Measurements from ENCODE around the gene USP5. TPM values are rescaled to one million over a fixed set of nuclear protein-coding genes. Genes with fewer than 3 reads are reported as not detected.
"Not testable (repeated sequence)": the region's sequence is repeated elsewhere in the genome, so short reads cannot be mapped to it uniquely, and the experiment has no call there.

USP5 gene
- total and polyA plus RNA-seq, 9 donors, result 13.9 to 84.3 (median 54.9) TPM

DNA sequence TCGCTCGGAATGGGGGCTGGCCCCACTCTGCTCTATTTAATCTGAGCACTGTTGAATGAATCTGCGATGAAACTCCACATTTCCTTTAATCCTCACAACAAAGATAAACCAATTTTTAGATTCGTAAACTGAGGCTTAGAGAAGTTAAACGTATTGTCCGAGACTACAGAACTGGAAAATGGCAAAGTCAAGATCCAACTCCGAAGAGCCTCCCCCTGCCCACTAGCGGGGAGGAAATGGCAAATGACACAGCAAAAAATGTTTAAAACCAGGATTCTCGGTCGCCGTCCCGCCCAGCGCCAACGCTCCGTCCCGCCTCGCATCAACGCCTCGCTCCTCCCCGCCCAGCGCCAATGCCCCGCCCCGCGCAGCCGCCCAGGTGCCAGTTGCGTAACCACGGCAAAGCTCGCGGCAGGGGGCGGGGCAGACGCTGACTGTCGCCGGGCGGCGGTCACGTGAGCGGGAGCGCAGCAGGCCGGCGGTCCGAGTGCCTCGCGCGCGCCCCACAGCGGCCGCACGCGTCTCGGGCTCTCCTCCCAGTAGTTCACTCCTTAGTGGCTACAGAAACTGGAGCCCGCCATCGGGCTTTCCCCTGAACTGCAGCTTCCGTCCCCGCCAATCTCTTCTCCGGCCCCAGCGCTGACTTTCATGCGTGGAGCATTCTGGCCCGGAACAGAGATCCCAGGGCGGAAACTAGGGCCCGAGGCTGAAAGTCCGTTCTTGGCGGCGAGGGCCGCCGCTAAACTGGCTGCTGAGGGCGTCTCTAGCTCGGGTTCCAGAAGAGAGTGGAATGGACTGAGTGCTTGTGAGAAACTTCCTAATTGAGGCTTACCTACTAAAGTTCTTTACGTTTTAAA, 39.1 kb downstream of the USP5 start:
- TF ChIP-seq, protein P1, sequence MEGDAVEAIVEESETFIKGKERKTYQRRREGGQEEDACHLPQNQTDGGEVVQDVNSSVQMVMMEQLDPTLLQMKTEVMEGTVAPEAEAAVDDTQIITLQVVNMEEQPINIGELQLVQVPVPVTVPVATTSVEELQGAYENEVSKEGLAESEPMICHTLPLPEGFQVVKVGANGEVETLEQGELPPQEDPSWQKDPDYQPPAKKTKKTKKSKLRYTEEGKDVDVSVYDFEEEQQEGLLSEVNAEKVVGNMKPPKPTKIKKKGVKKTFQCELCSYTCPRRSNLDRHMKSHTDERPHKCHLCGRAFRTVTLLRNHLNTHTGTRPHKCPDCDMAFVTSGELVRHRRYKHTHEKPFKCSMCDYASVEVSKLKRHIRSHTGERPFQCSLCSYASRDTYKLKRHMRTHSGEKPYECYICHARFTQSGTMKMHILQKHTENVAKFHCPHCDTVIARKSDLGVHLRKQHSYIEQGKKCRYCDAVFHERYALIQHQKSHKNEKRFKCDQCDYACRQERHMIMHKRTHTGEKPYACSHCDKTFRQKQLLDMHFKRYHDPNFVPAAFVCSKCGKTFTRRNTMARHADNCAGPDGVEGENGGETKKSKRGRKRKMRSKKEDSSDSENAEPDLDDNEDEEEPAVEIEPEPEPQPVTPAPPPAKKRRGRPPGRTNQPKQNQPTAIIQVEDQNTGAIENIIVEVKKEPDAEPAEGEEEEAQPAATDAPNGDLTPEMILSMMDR (IDR thresholded peaks at IDR 0.05), result peak; percentile 94 to 98 (median 97)
- TF ChIP-seq POLR2A (IDR thresholded peaks at IDR 0.05) (peak; percentile 73), EP300 (IDR thresholded peaks at IDR 0.05) (peak; percentile 66)
- Histone ChIP-seq H3K27ac (peak overlapping the region; percentile 40 to 60), H3K4me1 (ENCODE audit: insufficient read depth) (peaks cover 2% of the 10 kb centered on the region), H3K4me3 (peak overlapping the region; percentile 47), H3K27me3 (no peaks in the 10 kb centered on the region), H3K36me3 (no peaks in the 10 kb centered on the region), H3K9me3 (no peaks in the 10 kb centered on the region)
- intact Hi-C loops (cut with DNase I), result loop anchor here in 1 of 4 donors (2.0 to 5.0 kb wide), 2 partner anchors 18 to 574 kb away; partner anchors contain the start of gene SPSB2
- WGBS, 3 donors, result 1% methylated on average over 62 to 68 of the region's 68 CpGs
- peak; percentile 98 to 99 (median 99) for DNase-seq

DNA sequence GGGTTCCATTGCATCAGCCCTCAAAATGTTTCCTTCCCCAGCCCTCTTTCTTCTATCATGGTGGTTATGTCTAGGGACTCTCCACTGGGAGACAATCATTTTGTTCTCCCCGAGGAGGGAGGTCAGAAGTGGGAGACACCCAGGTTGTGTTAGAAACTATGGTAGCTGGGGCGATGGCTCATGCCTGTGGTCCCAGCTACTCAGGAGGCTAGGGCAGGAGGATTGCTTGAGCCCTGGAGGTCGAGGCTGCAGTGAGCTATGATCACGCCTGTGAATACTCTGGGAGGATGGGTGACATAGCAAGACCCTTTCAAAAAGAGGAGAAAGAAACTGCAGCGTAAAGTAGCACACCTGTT, 39.7 kb downstream of the USP5 start:
- Histone ChIP-seq H3K4me1 (ENCODE audit: insufficient read depth) (peaks cover 2% of the 10 kb centered on the region), H3K9me3 (no peaks in the 10 kb centered on the region), H3K27me3 (no peaks in the 10 kb centered on the region), H3K4me3 (peak overlapping the region; percentile 47), H3K36me3 (no peaks in the 10 kb centered on the region), H3K27ac (peak overlapping the region; percentile 40 to 58)
- peak in 1 of 5 donors; percentile 35 for DNase-seq
- WGBS, 3 donors, result 66 to 76% (median 72%) methylated on average over 5 of the region's 5 CpGs
- TF ChIP-seq, protein P1 (IDR thresholded peaks at IDR 0.05), result no peak
- TF ChIP-seq POLR2A (IDR thresholded peaks at IDR 0.05), result no peak
- no peak for TF ChIP-seq EP300 (IDR thresholded peaks at IDR 0.05)
- intact Hi-C loops (cut with DNase I), result loop anchor here in 1 of 4 donors (2.0 to 5.0 kb wide), 2 partner anchors 19 to 574 kb away; partner anchors contain the start of gene SPSB2

DNA sequence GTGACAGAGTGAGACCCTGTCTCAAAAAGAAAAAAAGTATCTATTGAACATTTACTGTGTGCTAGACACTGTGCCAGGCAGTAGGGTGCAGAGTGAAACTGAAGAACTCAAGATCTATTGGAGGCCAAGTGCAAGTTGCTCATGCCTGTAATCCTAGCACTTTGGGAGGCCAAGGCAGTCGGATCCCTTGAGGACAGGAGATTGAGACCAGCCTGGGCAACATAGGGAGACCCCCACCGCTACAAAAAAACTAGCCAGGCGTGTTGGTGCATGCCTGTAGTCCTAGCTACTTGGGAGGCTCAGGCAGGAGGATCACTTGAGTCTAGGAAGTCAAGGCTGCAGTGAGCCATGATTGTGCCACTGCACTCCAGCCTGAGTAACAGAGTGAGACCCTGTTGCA, 40.7 kb downstream of the USP5 start:
- not testable (repeated sequence) for H3K4me3 ChIP-seq
- 89 to 100% (median 97%) methylated on average over 3 of the region's 3 CpGs for WGBS, 3 donors
- DNase-seq, result peak in 1 of 5 donors; percentile 13

DNA sequence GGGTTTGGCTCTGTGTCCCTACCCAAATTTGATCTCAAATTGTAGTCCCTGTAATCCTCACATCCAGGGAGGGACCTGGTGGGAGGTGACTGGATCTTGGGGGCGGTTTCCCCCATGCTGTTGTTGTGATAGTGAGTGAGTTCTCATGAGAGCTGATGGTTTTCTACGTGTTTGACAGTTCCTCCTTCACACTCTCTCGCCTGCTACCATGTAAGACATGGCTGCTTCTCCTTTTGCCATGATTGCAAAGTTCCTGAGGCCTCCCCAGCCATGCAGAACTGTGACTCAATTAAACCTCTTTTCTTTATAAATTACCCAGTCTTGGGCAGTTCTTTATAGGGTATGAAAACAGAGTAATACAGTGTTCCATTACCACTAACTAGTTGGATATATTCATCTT, 42.4 kb downstream of the USP5 start:
- H3K4me3 ChIP-seq, result no peak overlapping the region
- WGBS, 3 donors, result 82 to 88% (median 88%) methylated on average over 3 of the region's 3 CpGs
- H3K36me3 ChIP-seq, result no peaks in the 10 kb centered on the region
- no peaks in the 10 kb centered on the region for H3K27me3 ChIP-seq
- intact Hi-C loops (cut with DNase I), result loop anchor here in 1 of 4 donors (5.0 kb wide), 1 partner anchor 577 kb away; no protein-coding TSS in a partner anchor
- H3K4me1 ChIP-seq (ENCODE audit: insufficient read depth), result peaks cover 2% of the 10 kb centered on the region
- H3K9me3 ChIP-seq, result no peaks in the 10 kb centered on the region
- TF ChIP-seq POLR2A (IDR thresholded peaks at IDR 0.05) (no peak), EP300 (IDR thresholded peaks at IDR 0.05) (no peak)
- TF ChIP-seq, protein P1 (IDR thresholded peaks at IDR 0.05), result no peak
- DNase-seq, result no peak
- H3K27ac ChIP-seq, result no peak overlapping the region

More for the DNA sequence above, 40.7 kb downstream of the USP5 start:
- not testable (repeated sequence) for H3K9me3 ChIP-seq; H3K27ac ChIP-seq; H3K4me1 ChIP-seq (ENCODE audit: insufficient read depth); H3K36me3 ChIP-seq; H3K27me3 ChIP-seq
- intact Hi-C loops (cut with DNase I), result loop anchor here in 1 of 4 donors (5.0 kb wide), 1 partner anchor 575 kb away; no protein-coding TSS in a partner anchor
